PFSK-1 (cell line): Measurements from ENCODE around the gene HNRNPC.

ENCODE experiments used
- POLR2AphosphoS5 ChIP-seq: IDR thresholded peaks from 2 replicates; pipeline ENCODE4 v1.6.1; 2012; ENCODE audit warnings: low read depth, mild to moderate bottlenecking, control low read depth, low read length, moderate library complexity
- REST ChIP-seq, 2 experiments: IDR thresholded peaks; 2 replicates each; pipeline versions ENCODE4 v1.6.1 to v1.8.0; 2011 to 2012; ENCODE audit warnings: low read depth in 2 of 2, low read length in 2 of 2, control low read depth in 1 of 2, inconsistent platforms in 1 of 2, mild to moderate bottlenecking in 1 of 2, moderate library complexity in 1 of 2; ENCODE audit not compliant: insufficient read depth in 1 of 2
- SIN3A ChIP-seq: IDR thresholded peaks from 2 replicates; pipeline ENCODE4 v1.6.1; 2012; ENCODE audit warnings: mild to moderate bottlenecking, low read length, moderate library complexity, borderline replicate concordance; ENCODE audit not compliant: insufficient read depth

- TF ChIP-seq POLR2AphosphoS5 (no peak), REST (IDR thresholded peaks at IDR 0.05; ENCODE audit: insufficient read depth in 1 of 2, low read depth in 2 of 2, low read length in 2 of 2) (no peak), SIN3A (no peak)
These were observed 60.1 kb downstream of the HNRNPC start for GRCh38 chr14:21209185-21209584.
